Measurements from ENCODE around the gene NRIP1. TPM values are rescaled to one million over a fixed set of nuclear protein-coding genes. Genes with fewer than 3 reads are reported as not detected.

Gene NRIP1
- total and polyA plus RNA-seq, 10 of the 15 experiments (the other 5 are each of a cell fraction or from before 2014, with no cell fraction given): 2.9 to 26.1 (median 9.3) TPM

DNA sequence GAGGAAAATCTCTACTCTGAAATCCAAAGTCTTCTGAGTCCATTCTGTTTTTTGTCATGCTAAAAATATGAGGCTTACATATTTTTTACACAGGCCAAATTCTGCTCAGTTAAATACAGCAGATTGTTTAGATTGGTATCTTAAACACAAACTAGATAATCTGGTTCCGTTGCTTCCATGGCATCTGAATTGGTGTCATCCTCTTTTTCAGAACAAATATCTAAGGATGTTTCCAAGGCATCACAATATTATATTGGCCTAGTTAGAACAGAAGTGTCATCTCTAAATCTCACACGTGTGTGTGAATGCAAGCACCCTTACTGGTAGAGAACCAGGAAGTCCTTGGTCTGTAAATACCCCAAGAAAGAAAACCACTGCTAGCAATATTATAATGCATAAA is 151.2 kb downstream of the NRIP1 start:
- no peaks in the 10 kb centered on the region for H3K36me3 ChIP-seq (ENCODE audit: control insufficient read depth in 2 of 2, insufficient read depth in 2 of 2, low read length in 1 of 2)
- intact Hi-C loops (cut with micrococcal nuclease; ENCODE audit: unreplicated experiment): no loop called here
- H3K4me2 ChIP-seq (ENCODE audit: control insufficient read depth, insufficient read depth): no peak overlapping the region
- ATAC-seq (no peak), DNase-seq (ENCODE audit: low read depth, low spot score) (no peak), FAIRE-seq (no peak)
- no peak overlapping the region for H3K9ac ChIP-seq (ENCODE audit: control insufficient read depth, insufficient read depth, low read length)
- no peaks in the 10 kb centered on the region for H3K27me3 ChIP-seq (replicated peaks in 1 of 2; ENCODE audit: control insufficient read depth in 2 of 2, insufficient read depth in 2 of 2, low read length in 1 of 2)
- no peak overlapping the region for H2AFZ ChIP-seq (ENCODE audit: control insufficient read depth, low read depth, low read length)
- no peaks in the 10 kb centered on the region; the same call in 2 of the 3 replicates for H3K9me3 ChIP-seq (replicated peaks; ENCODE audit: control insufficient read depth, insufficient read depth, low read length)
- SMC1A ChIA-PET (ENCODE audit: uncharacterized antibody, unreplicated experiment): interaction anchor here (1.3 kb wide), 1 partner anchor 29 kb away, joined by 3 read pairs; no protein-coding TSS in a partner anchor
- H4K20me1 ChIP-seq (ENCODE audit: control insufficient read depth, insufficient read depth): no peaks in the 10 kb centered on the region
- in situ Hi-C loops (cut with MboI): no loop called here
- RAD21 ChIA-PET (ENCODE audit: unreplicated experiment): no interaction called here
- H3K4me1 ChIP-seq (ENCODE audit: control insufficient read depth, insufficient read depth, low read length): no peaks in the 10 kb centered on the region
- WGBS (ENCODE audit: insufficient coverage, insufficient replicate concordance, low lambda C conversion rate, missing lambda C conversion rate): 26% methylated on average over 2 of the region's 2 CpGs
- H3K27ac ChIP-seq (ENCODE audit: control insufficient read depth, insufficient read depth): no peak overlapping the region
- CTCF ChIA-PET: no interaction called here
- no TSS peak for BruUV-seq (replicated peaks)
- POLR2A ChIA-PET: no interaction called here
- H3K79me2 ChIP-seq (ENCODE audit: control insufficient read depth, insufficient read depth, low read length): no peaks in the 10 kb centered on the region
- no peak overlapping the region for H3K4me3 ChIP-seq
- TF ChIP-seq GABPA (IDR thresholded peaks at IDR 0.05; ENCODE audit: low read depth) (no peak), EZH2 (IDR thresholded peaks at IDR 0.05; ENCODE audit: borderline replicate concordance, control insufficient read depth, low read depth, low read length) (no peak), ZBTB11 (CRISPR knock-in tag; IDR thresholded peaks at IDR 0.05) (no peak), ZNF622 (IDR thresholded peaks at IDR 0.05) (no peak), EED (IDR thresholded peaks at IDR 0.05; ENCODE audit: low read depth) (no peak), ZNF217 (IDR thresholded peaks at IDR 0.05) (no peak), SRF (IDR thresholded peaks at IDR 0.05; ENCODE audit: low read depth in 2 of 2, low read length in 2 of 2) (no peak), BHLHE40 (IDR thresholded peaks at IDR 0.05; ENCODE audit: borderline replicate concordance in 1 of 2, low read depth in 2 of 2, low read length in 1 of 2) (no peak), EGR1 (IDR thresholded peaks at IDR 0.05; ENCODE audit: borderline replicate concordance in 1 of 2, low read depth in 2 of 2, low read length in 2 of 2) (no peak), ETV6 (conservative IDR thresholded peaks at IDR 0.05 in 1 of 2, IDR thresholded peaks at IDR 0.05 in 1 of 2; ENCODE audit: borderline replicate concordance in 1 of 2, low read depth in 1 of 2) (no peak), USF1 (IDR thresholded peaks at IDR 0.05; ENCODE audit: borderline replicate concordance, extremely low read length, insufficient read depth, low read depth, low read length) (no peak), GATAD2B (conservative IDR thresholded peaks at IDR 0.05; ENCODE audit: low read depth) (no peak), STAT3 (IDR thresholded peaks at IDR 0.05; ENCODE audit: low read depth, low read length) (no peak), HDAC2 (IDR thresholded peaks at IDR 0.05) (no peak), MYC (IDR thresholded peaks at IDR 0.05; ENCODE audit: insufficient read depth, insufficient read length, insufficient replicate concordance, low read length, severe bottlenecking) (no peak), ATF3 (IDR thresholded peaks at IDR 0.05; ENCODE audit: borderline replicate concordance, extremely low read depth, low read depth, low read length) (no peak), RAD51 (IDR thresholded peaks at IDR 0.05) (no peak), SUZ12 (IDR thresholded peaks at IDR 0.05; ENCODE audit: unreplicated experiment) (no peak)

All from GM12878 (cell line).